H1 (cell line): ENCODE data around the gene NEUROG1. TPM values are rescaled to one million over a fixed set of nuclear protein-coding genes. Genes with fewer than 3 reads are reported as not detected.

Source experiments
- CTCF ChIA-PET: fragments of 300-600 bp; sonication (Branson Sonifier 250); formaldehyde crosslinking; loops from one replicate; lab custom pipeline; 2021; ENCODE audit not compliant: partially characterized antibody; lab: Charles Lee
- POLR2A ChIA-PET: fragments of 300-600 bp; sonication (Branson Sonifier 250); formaldehyde crosslinking; loops from one replicate; lab custom pipeline; 2021; ENCODE audit warnings: inconsistent platforms; ENCODE audit not compliant: partially characterized antibody; lab: Charles Lee
- DNase-seq, 2 experiments: peaks; one replicate each; pipeline versions ENCODE4 v3.0.0 to v3.0.0-alpha.2; 2010 to 2022; ENCODE audit warnings: low spot score in 2 of 2, low read depth in 1 of 2, mixed read lengths in 1 of 2
- FAIRE-seq: peaks from 2 replicates; lab custom pipeline; 2011; peaks lifted over from hg19 to GRCh38; lab: Jason Lieb, UNC
- H2AFZ ChIP-seq: 2 replicates; pipeline ENCODE4 v1.8.1; 2012; ENCODE audit warnings: low read length, inconsistent platforms
- H2AK5ac ChIP-seq: 2 replicates; pipeline ENCODE4 v1.6.1; 2013; ENCODE audit warnings: low read depth, low read length
- H2BK120ac ChIP-seq: replicated peaks from 2 replicates; pipeline ENCODE3; 2013; ENCODE audit warnings: low read depth, low read length, inconsistent platforms
- H2BK12ac ChIP-seq: 2 replicates; pipeline ENCODE4 v1.6.1; 2013; ENCODE audit warnings: low read depth, low read length
- H2BK15ac ChIP-seq: 2 replicates; pipeline ENCODE4 v1.6.1; 2013; ENCODE audit warnings: low read length
- H2BK20ac ChIP-seq: 2 replicates; pipeline ENCODE4 v1.6.1; 2013; ENCODE audit warnings: low read length
- H2BK5ac ChIP-seq: 2 replicates; pipeline ENCODE4 v1.6.1; 2013; ENCODE audit warnings: low read depth, low read length
- H3K14ac ChIP-seq: 2 replicates; pipeline ENCODE4 v1.6.1; 2013; ENCODE audit warnings: inconsistent platforms; ENCODE audit not compliant: insufficient read length
- H3K18ac ChIP-seq: 2 replicates; pipeline ENCODE4 v1.6.1; 2013; ENCODE audit warnings: low read length; ENCODE audit errors: extremely low read depth
- H3K23ac ChIP-seq: 2 replicates; pipeline ENCODE4 v1.6.1; 2013; ENCODE audit warnings: inconsistent platforms; ENCODE audit not compliant: insufficient read length
- H3K23me2 ChIP-seq: 2 replicates; pipeline ENCODE4 v1.6.1; 2013; ENCODE audit warnings: low read depth, low read length
- H3K27ac ChIP-seq: 2 replicates; pipeline ENCODE4 v1.6.1; 2011; ENCODE audit warnings: low read depth, low read length, inconsistent platforms
- H3K27me3 ChIP-seq, 4 experiments: replicated peaks in 1 of 4; 1 replicate in 1 of 4; 2 replicates in 3 of 4; pipeline versions ENCODE4 v1.6.1 to v1.8.1; 2011 to 2013; ENCODE audit warnings: low read length in 3 of 4, mild to moderate bottlenecking in 3 of 4, inconsistent platforms in 2 of 4, mixed read lengths in 2 of 4, moderate library complexity in 1 of 4; ENCODE audit not compliant: control insufficient read depth in 3 of 4, insufficient read depth in 3 of 4; ENCODE audit errors: extremely low read depth in 1 of 4
- H3K36me3 ChIP-seq, 4 experiments: 2 replicates each; pipeline versions ENCODE4 v1.6.1 to v1.8.1; 2011 to 2013; ENCODE audit warnings: mild to moderate bottlenecking in 4 of 4, low read length in 3 of 4, moderate library complexity in 2 of 4, control low read depth in 1 of 4, inconsistent platforms in 1 of 4; ENCODE audit not compliant: insufficient read depth in 4 of 4, control insufficient read depth in 2 of 4
- H3K4ac ChIP-seq: replicated peaks from 2 replicates; pipeline ENCODE3; 2013; ENCODE audit warnings: low read length, low read depth, mixed read lengths, inconsistent platforms; ENCODE audit not compliant: insufficient read length
- H3K4me1 ChIP-seq, 4 experiments: replicated peaks in 1 of 4; 1 replicate in 1 of 4; 2 replicates in 3 of 4; pipeline versions ENCODE4 v1.6.1 to v1.8.1; 2011 to 2013; ENCODE audit warnings: low read length in 3 of 4, inconsistent platforms in 2 of 4, mixed read lengths in 1 of 4; ENCODE audit not compliant: insufficient read depth in 4 of 4, control insufficient read depth in 3 of 4
- H3K4me2 ChIP-seq, 2 experiments: 2 replicates each; pipeline versions ENCODE4 v1.6.1 to v1.8.1; 2011 to 2013; ENCODE audit warnings: low read depth in 2 of 2, low read length in 2 of 2, control low read depth in 1 of 2, inconsistent platforms in 1 of 2, mild to moderate bottlenecking in 1 of 2; ENCODE audit not compliant: insufficient read depth in 1 of 2
- H3K4me3 ChIP-seq, 4 experiments: fragments of 200-600, 300-600 bp in 1 of 4; sonication (generic), shearing (Covaris generic), sonication (Bioruptor Twin) in 1 of 4; 2 replicates each; pipeline versions ENCODE4 v1.5.1 to v1.8.1; 2011 to 2016; ENCODE audit warnings: low read length in 4 of 4, low read depth in 3 of 4, control low read depth in 2 of 4, inconsistent platforms in 2 of 4, mild to moderate bottlenecking in 2 of 4, mixed read lengths in 1 of 4, moderate library complexity in 1 of 4; ENCODE audit not compliant: insufficient read depth in 2 of 4; ENCODE audit errors: extremely low read depth in 1 of 4
- H3K56ac ChIP-seq: replicated peaks from 2 replicates; pipeline ENCODE3; 2013; ENCODE audit warnings: low read depth, mild to moderate bottlenecking, mixed read lengths, low read length, inconsistent platforms; ENCODE audit not compliant: insufficient read length
- H3K79me1 ChIP-seq: 2 replicates; pipeline ENCODE4 v1.6.1; 2013; ENCODE audit warnings: low read depth, low read length, control low read depth
- H3K79me2 ChIP-seq, 2 experiments: 2 replicates each; pipeline versions ENCODE4 v1.6.1 to v1.8.1; 2012 to 2013; ENCODE audit warnings: low read length in 2 of 2, mild to moderate bottlenecking in 2 of 2, inconsistent platforms in 1 of 2; ENCODE audit not compliant: insufficient read depth in 2 of 2, control insufficient read depth in 1 of 2
- H3K9ac ChIP-seq, 4 experiments: replicated peaks in 1 of 4; 1 replicate in 1 of 4; 2 replicates in 3 of 4; pipeline versions ENCODE4 v1.6.1 to v1.8.1; 2011 to 2013; ENCODE audit warnings: low read depth in 3 of 4, low read length in 3 of 4, control low read depth in 2 of 4, mild to moderate bottlenecking in 2 of 4, moderate library complexity in 2 of 4, inconsistent platforms in 1 of 4; ENCODE audit errors: extremely low read depth in 1 of 4
- H3K9me3 ChIP-seq, 2 experiments: 2 replicates each; pipeline versions ENCODE4 v1.6.1 to v1.8.1; 2012 to 2013; ENCODE audit warnings: mild to moderate bottlenecking in 2 of 2, moderate library complexity in 2 of 2, control low read depth in 1 of 2, inconsistent platforms in 1 of 2, low read depth in 1 of 2, low read length in 1 of 2, mixed read lengths in 1 of 2; ENCODE audit not compliant: insufficient read depth in 2 of 2
- H4K20me1 ChIP-seq, 2 experiments: replicated peaks in 1 of 2; 2 replicates each; pipeline versions ENCODE3 to v1.8.1; 2011 to 2013; ENCODE audit warnings: inconsistent platforms in 2 of 2, low read length in 2 of 2, mild to moderate bottlenecking in 1 of 2; ENCODE audit not compliant: insufficient read depth in 2 of 2, control insufficient read depth in 1 of 2
- H4K5ac ChIP-seq: 2 replicates; pipeline ENCODE4 v1.6.1; 2013; ENCODE audit warnings: low read length, low read depth, mixed read lengths, inconsistent platforms; ENCODE audit not compliant: insufficient read length
- H4K8ac ChIP-seq: 2 replicates; pipeline ENCODE4 v1.8.0; 2013; ENCODE audit warnings: mild to moderate bottlenecking, moderate library complexity, low read length, inconsistent platforms; ENCODE audit not compliant: insufficient read depth; ENCODE audit errors: extremely low read depth
- H4K91ac ChIP-seq: replicated peaks from 2 replicates; pipeline ENCODE3; 2013; ENCODE audit warnings: low read length, mixed read lengths, inconsistent platforms; ENCODE audit not compliant: insufficient read length
- ATF3 ChIP-seq: IDR thresholded peaks from 2 replicates; pipeline ENCODE4 v1.6.1; 2011; ENCODE audit warnings: low read depth, mild to moderate bottlenecking, low read length; ENCODE audit not compliant: insufficient read depth
- BACH1 ChIP-seq: IDR thresholded peaks from 2 replicates; pipeline ENCODE4 v1.6.1; 2012; ENCODE audit warnings: low read length, improper control_type of control experiment
- CBX5 ChIP-seq: fragments of 300-800, 300-1000 bp; sonication (generic); IDR thresholded peaks from 2 replicates; pipeline ENCODE4 v1.7.1; 2016; ENCODE audit warnings: antibody characterized with exemption, low read length, low read depth
- EGR1 ChIP-seq: IDR thresholded peaks from 2 replicates; pipeline ENCODE4 v1.6.1; 2011; ENCODE audit warnings: low read depth, low read length, borderline replicate concordance
- KDM4A ChIP-seq: IDR thresholded peaks from one replicate; pipeline ENCODE4 v1.7.1; 2012; ENCODE audit warnings: low read depth, mild to moderate bottlenecking, moderate library complexity, low read length, inconsistent platforms; ENCODE audit not compliant: severe bottlenecking
- SAP30 ChIP-seq: fragments of 300-600 bp; sonication (generic); IDR thresholded peaks from 2 replicates; pipeline ENCODE4 v1.7.1; 2012; ENCODE audit warnings: low read length, moderate library complexity, mild to moderate bottlenecking, inconsistent platforms; ENCODE audit not compliant: insufficient read depth, insufficient replicate concordance
- USF2 ChIP-seq: IDR thresholded peaks from 2 replicates; pipeline ENCODE4 v1.6.1; 2011; ENCODE audit warnings: low read length, improper control_type of control experiment
- WGBS, 2 experiments: shearing (Covaris generic) in 1 of 2; methylation state at CpG; one replicate each; pipeline versions ENCODE4 v1.1.6 to v1.1.7; 2013 to 2015; ENCODE audit warnings: low lambda C conversion rate in 2 of 2, mixed read lengths in 2 of 2, inconsistent platforms in 1 of 2, low coverage in 1 of 2, missing lambda C conversion rate in 1 of 2; ENCODE audit not compliant: insufficient replicate concordance in 2 of 2, insufficient coverage in 1 of 2, insufficient read length in 1 of 2; ENCODE audit errors: extremely low coverage in 1 of 2, missing lambda C conversion rate in 1 of 2; 5-methylcytosine and 5-hydroxymethylcytosine counted together
- polyA plus RNA-seq, 7 experiments: library from polyadenylated mRNA; depleted of rRNA in 3 of 7; stranded (reverse) in 5 of 7; unstranded in 2 of 7; fragments of >200 nt in 5 of 7; fragments of 200-250 nt in 2 of 7; gene quantifications; 1 replicate in 5 of 7; 2 replicates in 1 of 7; 4 replicates in 1 of 7; pipeline versions ENCODE4 v1.2.1 to v1.2.3, GENCODE V29; 2011 to 2013; ENCODE audit warnings: missing spikeins in 2 of 7, mixed read lengths in 2 of 7
- total RNA-seq: library from RNA; stranded (reverse); fragmentation: NEBNext Ultra II Directional; extraction: Animal tissue kit (Norgen Biotek cat#: 25700); gene quantifications from 2 replicates; pipeline ENCODE4 v1.2.1, GENCODE V29; 2021
- TF ChIP-seq, protein P1 (sequence below): IDR thresholded peaks from 2 replicates; pipeline ENCODE4 v1.6.1; 2012; ENCODE audit warnings: low read length, inconsistent platforms

Gene NEUROG1
- total and polyA plus RNA-seq, 2 of the 8 experiments (the other 6 are each of a cell fraction or from before 2014, with no cell fraction given): not detected

- Histone ChIP-seq H3K56ac (no peak overlapping the region), H3K23ac (no peak overlapping the region), H3K14ac (no peak overlapping the region), H2AFZ (no peak overlapping the region), H3K4ac (no peak overlapping the region), H2BK20ac (0 out of 2 replicates have a peak overlapping the region, but pooled peaks have one; percentile 43), H2BK5ac (no peak overlapping the region; the same call in 1 of the 2 replicates), H2BK120ac (no peak overlapping the region), H3K27me3 (peaks cover 11 to 37% (median 34%) of the 10 kb centered on the region in 4 experiments), H4K91ac (no peak overlapping the region), H3K23me2 (peaks cover 9% of the 10 kb centered on the region), H3K4me2 (no peak overlapping the region), H2BK12ac (0 out of 2 replicates have a peak overlapping the region, but pooled peaks have one; percentile 27), H3K36me3 (no peaks in the 10 kb centered on the region), H3K27ac (no peak overlapping the region), H3K9me3 (0 out of 4 replicates have a peak, but pooled peaks cover 0 to 3% of the 10 kb centered on the region in 2 experiments), H3K79me2 (no peaks in the 10 kb centered on the region), H3K4me1 (peaks cover 4 to 14% (median 10%) of the 10 kb centered on the region in 4 experiments), H3K79me1 (no peaks in the 10 kb centered on the region), H3K4me3 (no peak overlapping the region), H3K9ac (no peak overlapping the region), H2BK15ac (peak overlapping the region; percentile 95; the same call in 1 of the 2 replicates), H4K5ac (no peak overlapping the region), H3K18ac (no peak overlapping the region), H4K20me1 (peaks cover 0 to 1% of the 10 kb centered on the region in 2 experiments), H2AK5ac (no peak overlapping the region), H4K8ac (no peak overlapping the region)
- WGBS, 2 experiments: 85% methylated on average over 6 of the region's 6 CpGs; no CpG with 5 or more reads in 1 of the 2 experiments
- FAIRE-seq: no peak
- ChIA-PET POLR2A (no interaction called here), CTCF (interaction anchor here (1.1 to 18.1 kb wide), 3 partner anchors 11 to 252 kb away, joined by 3 to 248 read pairs (median 6); partner anchors contain the start of gene SLC25A48)
- no peak for DNase-seq
- TF ChIP-seq USF2 (no peak), KDM4A (no peak), EGR1 (no peak), CBX5 (no peak), ATF3 (no peak), SAP30 (no peak), BACH1 (no peak)
- TF ChIP-seq, protein P1, sequence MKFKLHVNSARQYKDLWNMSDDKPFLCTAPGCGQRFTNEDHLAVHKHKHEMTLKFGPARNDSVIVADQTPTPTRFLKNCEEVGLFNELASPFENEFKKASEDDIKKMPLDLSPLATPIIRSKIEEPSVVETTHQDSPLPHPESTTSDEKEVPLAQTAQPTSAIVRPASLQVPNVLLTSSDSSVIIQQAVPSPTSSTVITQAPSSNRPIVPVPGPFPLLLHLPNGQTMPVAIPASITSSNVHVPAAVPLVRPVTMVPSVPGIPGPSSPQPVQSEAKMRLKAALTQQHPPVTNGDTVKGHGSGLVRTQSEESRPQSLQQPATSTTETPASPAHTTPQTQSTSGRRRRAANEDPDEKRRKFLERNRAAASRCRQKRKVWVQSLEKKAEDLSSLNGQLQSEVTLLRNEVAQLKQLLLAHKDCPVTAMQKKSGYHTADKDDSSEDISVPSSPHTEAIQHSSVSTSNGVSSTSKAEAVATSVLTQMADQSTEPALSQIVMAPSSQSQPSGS: no peak
Measured at GRCh38 chr5:135582099-135582781, 46.5 kb upstream of the NEUROG1 start.
